PC-9 (cell line): ENCODE data around the gene E4F1.

Experiments used
- CTCF ChIP-seq: fragments of 200-600 bp; sonication (generic); conservative IDR thresholded peaks from 2 replicates; pipeline ENCODE4 v1.6.1; 2017; ENCODE audit warnings: mixed run types, antibody characterized with exemption, mild to moderate bottlenecking, moderate library complexity
- EZH2 ChIP-seq: fragments of 200-600 bp; sonication (generic); IDR thresholded peaks from 2 replicates; pipeline ENCODE4 v1.8.0; 2017; ENCODE audit warnings: antibody characterized with exemption, low read depth

GRCh38 chr16:2233046-2233775, 9.8 kb downstream of the E4F1 start:
- TF ChIP-seq CTCF = no peak
- TF ChIP-seq EZH2 = no peak
